Fibroblast of lung (primary cell): ENCODE measurements around the gene MYH1. TPM values are rescaled to one million over a fixed set of nuclear protein-coding genes. Genes with fewer than 3 reads are reported as not detected.

Experiments
- DNase-seq, 2 donors: peaks; one replicate each; pipeline versions ENCODE4 v3.0.0 to v3.0.0-alpha.2; 2010; ENCODE audit warnings: low read depth in 2 of 2
- H2AFZ ChIP-seq: 2 replicates; pipeline ENCODE4 v1.5.1; 2012; ENCODE audit warnings: low read length, control low read depth, inconsistent platforms
- H3K27ac ChIP-seq: 2 replicates; pipeline ENCODE4 v1.5.1; 2011; ENCODE audit warnings: low read length, control low read depth; ENCODE audit not compliant: insufficient read depth
- H3K27me3 ChIP-seq: 2 replicates; pipeline ENCODE4 v1.5.1; 2011; ENCODE audit warnings: mild to moderate bottlenecking, low read length; ENCODE audit not compliant: control insufficient read depth, insufficient read depth
- H3K36me3 ChIP-seq: 2 replicates; pipeline ENCODE4 v1.5.1; 2011; ENCODE audit warnings: low read length; ENCODE audit not compliant: control insufficient read depth, insufficient read depth
- H3K4me1 ChIP-seq: 2 replicates; pipeline ENCODE4 v1.5.1; 2011; ENCODE audit warnings: low read length; ENCODE audit not compliant: control insufficient read depth, insufficient read depth; ENCODE audit errors: extremely low read depth
- H3K4me2 ChIP-seq: 2 replicates; pipeline ENCODE4 v1.5.1; 2011; ENCODE audit warnings: low read length, control low read depth; ENCODE audit not compliant: insufficient read depth; ENCODE audit errors: extremely low read depth
- H3K4me3 ChIP-seq, 4 experiments: fragments of 200-600 bp in 1 of 4; sonication (generic) in 1 of 4; replicated peaks in 1 of 4; 2 replicates each; pipeline ENCODE4 v1.5.1; 2011 to 2016; ENCODE audit warnings: low read length in 4 of 4, low read depth in 3 of 4, mild to moderate bottlenecking in 3 of 4, control low read depth in 2 of 4, inconsistent platforms in 1 of 4, mixed read lengths in 1 of 4; ENCODE audit not compliant: insufficient read depth in 1 of 4; ENCODE audit errors: control extremely low read depth in 1 of 4
- H3K79me2 ChIP-seq: 2 replicates; pipeline ENCODE4 v1.5.1; 2012; ENCODE audit warnings: mild to moderate bottlenecking, low read length, inconsistent platforms; ENCODE audit not compliant: control insufficient read depth, insufficient read depth
- H3K9ac ChIP-seq: 2 replicates; pipeline ENCODE4 v1.5.1; 2011; ENCODE audit warnings: mild to moderate bottlenecking, low read length, control low read depth; ENCODE audit not compliant: insufficient read depth
- H3K9me3 ChIP-seq: 2 replicates; pipeline ENCODE4 v1.5.1; 2012; ENCODE audit warnings: low read depth, low read length; ENCODE audit not compliant: control insufficient read depth, insufficient read depth
- H4K20me1 ChIP-seq: 2 replicates; pipeline ENCODE4 v1.5.1; 2011; ENCODE audit warnings: low read length; ENCODE audit not compliant: control insufficient read depth, insufficient read depth; ENCODE audit errors: extremely low read depth
- CTCF ChIP-seq, 2 donors: IDR thresholded peaks in 1 of 2; conservative IDR thresholded peaks in 1 of 2; 1 replicate in 1 of 2; 2 replicates in 1 of 2; pipeline ENCODE4 v1.5.1; 2011 to 2012; ENCODE audit warnings: low read length in 2 of 2, control low read depth in 1 of 2, inconsistent platforms in 1 of 2, low read depth in 1 of 2, mild to moderate bottlenecking in 1 of 2
- EZH2 ChIP-seq: IDR thresholded peaks from 2 replicates; pipeline ENCODE4 v1.5.1; 2012; ENCODE audit warnings: low read length, control low read depth, mild to moderate bottlenecking; ENCODE audit errors: missing control alignments
- polyA plus RNA-seq, 2 donors: library from polyadenylated mRNA; depleted of rRNA in 1 of 2; stranded (reverse) in 1 of 2; unstranded in 1 of 2; fragments of >200 nt; gene quantifications; 2 replicates each; pipeline ENCODE4 v1.2.1, GENCODE V29; 2011 to 2012; ENCODE audit warnings: missing spikeins in 1 of 2
- total RNA-seq: library from RNA; depleted of rRNA; stranded (reverse); fragments of >200 nt; gene quantifications from 2 replicates; pipeline ENCODE4 v1.2.1, GENCODE V29; 2014

Gene MYH1
- total and polyA plus RNA-seq, 2 donors (not counting 1 experiment from before 2014, with no cell fraction given) = not detected

DNA sequence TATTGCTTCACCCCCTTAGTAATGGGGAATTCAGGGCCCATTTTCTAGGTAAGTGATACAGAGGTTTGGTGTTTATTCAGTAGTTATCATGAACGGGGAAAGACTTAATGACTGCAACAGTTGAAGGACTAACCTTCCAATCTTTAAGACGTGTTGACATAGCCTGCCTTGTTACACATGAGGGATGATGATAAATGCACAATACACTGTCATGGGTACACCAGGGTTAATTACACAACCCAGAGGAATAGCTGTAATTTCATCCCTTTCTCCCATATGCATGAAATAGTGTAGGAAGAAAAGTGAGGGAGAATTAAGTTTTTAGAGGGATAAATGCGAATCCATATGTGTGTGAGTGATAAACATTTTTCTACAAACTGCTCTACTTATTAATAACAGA is 59.6 kb downstream of the MYH1 start:
- no peaks in the 10 kb centered on the region for H3K4me1 ChIP-seq
- no peak overlapping the region for H3K9ac ChIP-seq
- TF ChIP-seq CTCF (conservative IDR thresholded peaks at IDR 0.05 in 1 of 2, IDR thresholded peaks at IDR 0.05 in 1 of 2; ENCODE audit: low read depth in 1 of 2, low read length in 2 of 2) (no peak), EZH2 (no peak)
- H4K20me1 ChIP-seq = no peaks in the 10 kb centered on the region
- H3K4me3 ChIP-seq = no peak overlapping the region
- no peak overlapping the region for H3K27ac ChIP-seq
- no peaks in the 10 kb centered on the region for H3K36me3 ChIP-seq
- no peak for DNase-seq
- H3K9me3 ChIP-seq = no peaks in the 10 kb centered on the region
- H3K27me3 ChIP-seq = no peaks in the 10 kb centered on the region
- no peak overlapping the region for H3K4me2 ChIP-seq
- no peaks in the 10 kb centered on the region for H3K79me2 ChIP-seq
- no peak overlapping the region for H2AFZ ChIP-seq

- no peak overlapping the region for H3K27ac ChIP-seq
- no peak overlapping the region for H3K4me2 ChIP-seq
- no peaks in the 10 kb centered on the region for H3K36me3 ChIP-seq
- H3K27me3 ChIP-seq = no peaks in the 10 kb centered on the region
- TF ChIP-seq CTCF (conservative IDR thresholded peaks at IDR 0.05 in 1 of 2, IDR thresholded peaks at IDR 0.05 in 1 of 2; ENCODE audit: low read depth in 1 of 2, low read length in 2 of 2) = no peak
- no peak for TF ChIP-seq EZH2
- no peaks in the 10 kb centered on the region for H3K9me3 ChIP-seq
- H4K20me1 ChIP-seq = no peaks in the 10 kb centered on the region
- H3K9ac ChIP-seq = no peak overlapping the region
- DNase-seq = no peak
- no peak overlapping the region for H3K4me3 ChIP-seq
- no peak overlapping the region for H2AFZ ChIP-seq
- H3K79me2 ChIP-seq = no peaks in the 10 kb centered on the region
- H3K4me1 ChIP-seq = no peaks in the 10 kb centered on the region
Observed at GRCh38 chr17:10457952-10458351, 60.4 kb downstream of the MYH1 start.

GRCh38 chr17:10447026-10447931 is 71.1 kb downstream of the MYH1 start:
- DNase-seq = no peak
- TF ChIP-seq CTCF (conservative IDR thresholded peaks at IDR 0.05 in 1 of 2, IDR thresholded peaks at IDR 0.05 in 1 of 2; ENCODE audit: low read depth in 1 of 2, low read length in 2 of 2) (no peak), EZH2 (no peak)
- Histone ChIP-seq H3K79me2 (no peaks in the 10 kb centered on the region), H2AFZ (no peak overlapping the region), H3K36me3 (no peaks in the 10 kb centered on the region), H3K27ac (no peak overlapping the region), H3K4me2 (no peak overlapping the region), H3K9ac (no peak overlapping the region), H3K27me3 (no peaks in the 10 kb centered on the region), H4K20me1 (no peaks in the 10 kb centered on the region), H3K4me1 (no peaks in the 10 kb centered on the region), H3K9me3 (no peaks in the 10 kb centered on the region), H3K4me3 (no peak overlapping the region)

Other genes starting within 250 kb of the MYH1 start
- not detected in 2 replicates for gene MYH13, start 145.5 kb downstream of the MYH1 start, total RNA-seq
- not detected in 2 replicates for gene MYH13, start 145.5 kb downstream of the MYH1 start, polyA plus RNA-seq
- gene MYH8, start 96.6 kb downstream of the MYH1 start, total RNA-seq = not detected in 2 replicates
- gene MYH8, start 96.6 kb downstream of the MYH1 start, polyA plus RNA-seq = 0.01 TPM in 1 of 2 replicates, not detected in the other
- gene MYH4, start 49.0 kb downstream of the MYH1 start, total RNA-seq = not detected in 2 replicates
- gene MYH4, start 49.0 kb downstream of the MYH1 start, polyA plus RNA-seq = not detected in 2 replicates
- not detected in 2 replicates for gene MYH2, start 31.1 kb upstream of the MYH1 start, total RNA-seq
- gene MYH2, start 31.1 kb upstream of the MYH1 start, polyA plus RNA-seq = not detected in 2 replicates
- gene MYH3, start 138.8 kb upstream of the MYH1 start, total RNA-seq = 0.50 and 0.51 TPM in 2 replicates
- gene MYH3, start 138.8 kb upstream of the MYH1 start, polyA plus RNA-seq = 0.25 and 1.0 TPM in 2 replicates
- 31.8 and 56.6 TPM in 2 replicates for gene SCO1, start 179.0 kb upstream of the MYH1 start, total RNA-seq
- 16.7 and 20.0 TPM in 2 replicates for gene SCO1, start 179.0 kb upstream of the MYH1 start, polyA plus RNA-seq
- gene ADPRM, start 179.1 kb upstream of the MYH1 start, total RNA-seq = 17.0 and 25.4 TPM in 2 replicates
- 8.7 and 11.3 TPM in 2 replicates for gene ADPRM, start 179.1 kb upstream of the MYH1 start, polyA plus RNA-seq
- 3.1 and 4.3 TPM in 2 replicates for gene TMEM220, start 211.5 kb upstream of the MYH1 start, total RNA-seq
- gene TMEM220, start 211.5 kb upstream of the MYH1 start, polyA plus RNA-seq = 2.8 and 4.1 TPM in 2 replicates